ENCODE data around the gene KPNA1. TPM values are rescaled to one million over a fixed set of nuclear protein-coding genes. Genes with fewer than 3 reads are reported as not detected.

KPNA1 gene
- total RNA-seq, 2 donors from 2014 or later, result 30.7 to 59.2 TPM

DNA sequence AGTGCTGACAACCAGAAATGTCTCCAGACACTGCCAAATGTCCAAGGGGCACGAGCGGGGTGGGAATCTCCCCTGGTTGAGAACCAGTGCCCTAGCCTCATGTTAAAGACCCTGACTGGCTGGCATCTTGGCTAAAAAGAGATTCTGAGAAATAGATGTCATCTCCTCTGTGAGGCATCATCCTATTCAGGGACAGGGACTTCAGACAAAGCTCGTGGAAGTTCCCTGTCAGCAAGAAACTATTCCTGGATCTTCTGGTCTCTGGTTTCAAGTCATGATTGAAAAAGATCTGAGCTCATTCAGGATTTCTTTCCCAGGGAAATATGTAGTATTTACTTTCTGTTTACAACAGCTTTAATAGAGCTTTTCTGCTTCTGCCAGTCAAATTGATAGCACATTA, 109.7 kb downstream of the KPNA1 start:
- TF ChIP-seq, protein P1, sequence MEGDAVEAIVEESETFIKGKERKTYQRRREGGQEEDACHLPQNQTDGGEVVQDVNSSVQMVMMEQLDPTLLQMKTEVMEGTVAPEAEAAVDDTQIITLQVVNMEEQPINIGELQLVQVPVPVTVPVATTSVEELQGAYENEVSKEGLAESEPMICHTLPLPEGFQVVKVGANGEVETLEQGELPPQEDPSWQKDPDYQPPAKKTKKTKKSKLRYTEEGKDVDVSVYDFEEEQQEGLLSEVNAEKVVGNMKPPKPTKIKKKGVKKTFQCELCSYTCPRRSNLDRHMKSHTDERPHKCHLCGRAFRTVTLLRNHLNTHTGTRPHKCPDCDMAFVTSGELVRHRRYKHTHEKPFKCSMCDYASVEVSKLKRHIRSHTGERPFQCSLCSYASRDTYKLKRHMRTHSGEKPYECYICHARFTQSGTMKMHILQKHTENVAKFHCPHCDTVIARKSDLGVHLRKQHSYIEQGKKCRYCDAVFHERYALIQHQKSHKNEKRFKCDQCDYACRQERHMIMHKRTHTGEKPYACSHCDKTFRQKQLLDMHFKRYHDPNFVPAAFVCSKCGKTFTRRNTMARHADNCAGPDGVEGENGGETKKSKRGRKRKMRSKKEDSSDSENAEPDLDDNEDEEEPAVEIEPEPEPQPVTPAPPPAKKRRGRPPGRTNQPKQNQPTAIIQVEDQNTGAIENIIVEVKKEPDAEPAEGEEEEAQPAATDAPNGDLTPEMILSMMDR (IDR thresholded peaks at IDR 0.05), result no peak
- H3K27me3 ChIP-seq (replicated peaks; ENCODE audit: insufficient read depth), result no peaks in the 10 kb centered on the region
- no peak overlapping the region for H3K27ac ChIP-seq
- no peak for DNase-seq (ENCODE audit: low spot score)
- peaks cover 29% of the 10 kb centered on the region for H3K36me3 ChIP-seq
- H3K9me3 ChIP-seq, result no peaks in the 10 kb centered on the region
- H3K4me1 ChIP-seq (ENCODE audit: control insufficient read depth in 1 of 2, low read depth in 2 of 2), result no peaks in the 10 kb centered on the region
- H3K4me3 ChIP-seq, result no peak overlapping the region
- no peak for ATAC-seq (ENCODE audit: insufficient number of reproducible peaks, low FRiP score, low read depth)

DNA sequence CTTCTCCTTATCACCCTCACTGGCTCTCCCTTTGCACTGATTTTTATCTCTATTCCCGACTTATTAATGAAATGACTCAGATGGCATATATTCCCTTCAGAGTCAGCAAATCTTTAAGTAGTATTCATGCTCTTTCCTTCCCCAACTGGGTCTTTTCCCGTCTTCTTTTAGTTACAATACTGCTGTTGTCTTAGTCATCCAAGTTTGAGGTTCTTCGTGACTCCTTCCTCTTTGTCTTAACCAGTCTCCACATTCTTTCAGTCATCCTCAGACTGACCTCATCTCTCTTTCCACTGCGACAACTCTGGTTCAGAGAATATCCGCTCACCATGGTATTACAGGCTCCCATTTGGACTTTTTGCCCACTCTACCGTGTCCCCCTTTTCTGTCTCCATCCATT, 111.2 kb downstream of the KPNA1 start:
- H3K9me3 ChIP-seq, result no peaks in the 10 kb centered on the region
- no peak overlapping the region for H3K27ac ChIP-seq
- TF ChIP-seq, protein P1 (IDR thresholded peaks at IDR 0.05), result no peak
- no peak for DNase-seq (ENCODE audit: low spot score)
- no peaks in the 10 kb centered on the region for H3K27me3 ChIP-seq (replicated peaks; ENCODE audit: insufficient read depth)
- H3K4me3 ChIP-seq, result no peak overlapping the region
- H3K36me3 ChIP-seq, result peaks cover 18% of the 10 kb centered on the region
- no peaks in the 10 kb centered on the region for H3K4me1 ChIP-seq (ENCODE audit: control insufficient read depth in 1 of 2, low read depth in 2 of 2)
- no peak for ATAC-seq (ENCODE audit: insufficient number of reproducible peaks, low FRiP score, low read depth)

DNA sequence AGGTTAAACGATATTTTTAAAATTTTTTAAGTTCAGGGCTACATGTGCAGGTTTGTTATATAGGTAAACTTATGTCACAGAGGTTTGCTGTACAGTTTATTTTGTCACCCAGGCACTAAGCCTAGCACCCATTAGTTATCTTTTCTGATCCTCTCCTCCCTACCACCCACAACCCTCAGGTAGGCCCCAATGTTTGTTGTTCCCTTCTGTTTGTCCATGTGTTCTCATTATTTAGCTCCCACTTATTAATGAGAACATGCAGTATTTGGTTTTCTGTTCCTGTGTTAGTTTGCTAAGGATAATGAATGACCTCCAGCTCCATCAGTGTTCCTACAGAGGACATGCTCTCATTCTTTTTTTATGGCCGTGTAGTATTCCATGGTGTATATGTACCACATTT, 115.8 kb downstream of the KPNA1 start:
- Histone ChIP-seq H3K9me3 (no peaks in the 10 kb centered on the region), H3K27ac (no peak overlapping the region), H3K36me3 (peaks cover 4% of the 10 kb centered on the region), H3K27me3 (replicated peaks; ENCODE audit: insufficient read depth) (no peaks in the 10 kb centered on the region), H3K4me1 (ENCODE audit: control insufficient read depth in 1 of 2, low read depth in 2 of 2) (no peaks in the 10 kb centered on the region), H3K4me3 (no peak overlapping the region)
- DNase-seq (ENCODE audit: low spot score) (no peak), ATAC-seq (ENCODE audit: insufficient number of reproducible peaks, low FRiP score, low read depth) (no peak)
- TF ChIP-seq, protein P1 (IDR thresholded peaks at IDR 0.05), result no peak

DNA sequence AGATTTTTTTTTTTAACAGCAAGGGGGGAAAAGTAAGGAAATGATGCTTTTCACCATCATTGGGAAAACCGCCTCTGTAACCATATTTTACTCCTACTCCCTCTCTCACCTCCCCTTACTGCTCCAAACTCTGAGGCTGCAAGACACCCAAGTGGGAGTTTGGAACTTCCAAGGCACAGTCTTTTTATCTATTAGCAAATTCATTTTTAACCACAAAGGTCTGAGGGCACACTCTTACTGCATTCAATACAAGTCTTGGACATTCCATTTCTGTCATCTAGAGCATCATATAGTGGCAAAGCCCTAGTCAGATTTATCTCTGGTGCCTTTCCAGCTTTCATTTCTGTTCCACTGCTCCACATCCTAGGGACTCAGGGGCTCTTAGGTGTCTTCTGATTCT, 117.5 kb downstream of the KPNA1 start:
- ATAC-seq (ENCODE audit: insufficient number of reproducible peaks, low FRiP score, low read depth) (no peak), DNase-seq (ENCODE audit: low spot score) (no peak)
- TF ChIP-seq, protein P1 (IDR thresholded peaks at IDR 0.05), result no peak
- Histone ChIP-seq H3K27ac (no peak overlapping the region), H3K27me3 (replicated peaks; ENCODE audit: insufficient read depth) (no peaks in the 10 kb centered on the region), H3K36me3 (no peaks in the 10 kb centered on the region), H3K4me1 (ENCODE audit: control insufficient read depth in 1 of 2, low read depth in 2 of 2) (no peaks in the 10 kb centered on the region), H3K4me3 (no peak overlapping the region), H3K9me3 (no peaks in the 10 kb centered on the region)

DNA sequence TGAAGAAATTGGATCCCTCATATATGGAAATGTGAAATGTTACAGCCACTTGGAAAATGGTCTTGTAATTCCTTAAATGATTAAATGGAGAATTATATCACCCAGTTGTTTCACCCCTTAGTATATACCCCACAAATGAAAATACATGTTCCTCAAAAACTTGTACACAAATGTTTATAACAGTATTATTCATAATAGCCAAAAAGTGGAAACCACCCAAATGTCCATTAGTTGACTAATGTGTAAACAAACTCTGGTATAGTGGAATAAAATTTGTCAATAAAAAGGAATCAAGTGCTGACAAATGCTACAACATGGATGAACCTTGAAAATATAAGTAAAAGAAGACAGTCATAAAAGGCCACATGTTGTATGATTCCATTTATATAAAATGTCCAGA, 118.2 kb downstream of the KPNA1 start:
- DNase-seq (ENCODE audit: low spot score) (no peak), ATAC-seq (ENCODE audit: insufficient number of reproducible peaks, low FRiP score, low read depth) (no peak)
- H3K4me1 ChIP-seq (ENCODE audit: control insufficient read depth in 1 of 2, low read depth in 2 of 2), result no peaks in the 10 kb centered on the region
- no peaks in the 10 kb centered on the region for H3K27me3 ChIP-seq (replicated peaks; ENCODE audit: insufficient read depth)
- TF ChIP-seq, protein P1 (IDR thresholded peaks at IDR 0.05), result no peak
- no peaks in the 10 kb centered on the region for H3K9me3 ChIP-seq
- no peak overlapping the region for H3K27ac ChIP-seq
- no peak overlapping the region for H3K4me3 ChIP-seq
- no peaks in the 10 kb centered on the region for H3K36me3 ChIP-seq
